Frontal cortex (tissue), 4 donors: Measurements from ENCODE around the gene LANCL3. TPM values are rescaled to one million over a fixed set of nuclear protein-coding genes. Genes with fewer than 3 reads are reported as not detected.
A peak's percentile ranks its signal among the peaks of the same experiment; 100 is the strongest.

Experiments used
- DNase-seq, 2 donors: peaks; one replicate each; pipeline ENCODE4 v3.0.0; 2012; ENCODE audit warnings: low spot score in 2 of 2
- FAIRE-seq: peaks from 2 replicates; lab custom pipeline; 2012; peaks lifted over from hg19 to GRCh38; lab: Jason Lieb, UNC
- total RNA-seq: library from RNA; depleted of rRNA; stranded (reverse); fragments of >200 nt; gene quantifications from one replicate; pipeline ENCODE4 v1.2.3, GENCODE V29; 2014
- donor health status: control.
- donor health status: control.
- donor health status: control.

LANCL3 gene
- total RNA-seq, 1 donor from 2014 or later, result 1.2 TPM

DNA sequence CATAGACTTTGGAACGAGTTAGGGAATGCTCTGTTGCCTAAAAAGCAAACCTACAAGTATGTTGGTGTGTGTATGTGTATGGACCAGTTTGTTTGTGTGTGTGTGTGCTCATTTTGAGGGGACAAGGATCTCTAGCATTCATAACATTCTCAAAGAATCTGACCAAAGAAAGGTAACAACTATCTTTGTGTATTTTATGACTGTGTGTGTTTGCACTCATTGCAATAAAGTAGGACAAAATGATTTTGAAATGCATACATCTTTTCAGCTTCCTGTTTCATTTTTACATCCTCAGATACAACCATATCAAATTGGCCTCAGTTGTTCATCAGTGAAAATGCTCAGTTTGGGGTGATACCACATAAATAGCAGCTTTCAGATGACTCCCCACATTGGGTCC is 105.8 kb downstream of the LANCL3 start:
- no peak for FAIRE-seq
- DNase-seq, result no peak

GRCh38 chrX:37677765-37678164 is 106.3 kb downstream of the LANCL3 start:
- DNase-seq (no peak), FAIRE-seq (no peak)

DNA sequence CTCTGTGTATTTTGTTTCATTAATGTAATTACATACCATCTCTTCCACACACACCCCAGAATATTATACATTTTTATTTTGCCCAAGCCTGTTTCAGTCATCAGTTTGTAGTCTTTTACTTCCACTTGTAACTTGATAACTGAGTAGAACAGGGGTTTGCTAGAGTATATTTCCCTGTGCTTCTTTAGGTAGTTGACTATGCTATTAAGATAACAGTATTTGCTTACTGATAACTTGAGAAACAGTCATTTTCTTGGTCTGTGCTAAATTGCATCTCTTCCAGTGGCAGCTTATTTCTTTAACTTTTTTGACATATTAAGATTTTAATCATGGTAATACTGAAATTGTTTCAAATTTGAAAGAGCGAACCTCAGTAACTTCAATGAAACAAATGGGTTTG is 107.1 kb downstream of the LANCL3 start:
- no peak for FAIRE-seq

GRCh38 chrX:37679230-37679629 is 107.8 kb downstream of the LANCL3 start:
- DNase-seq (no peak), FAIRE-seq (no peak)

More for the DNA sequence above, 107.1 kb downstream of the LANCL3 start:
- no peak for DNase-seq

DNA sequence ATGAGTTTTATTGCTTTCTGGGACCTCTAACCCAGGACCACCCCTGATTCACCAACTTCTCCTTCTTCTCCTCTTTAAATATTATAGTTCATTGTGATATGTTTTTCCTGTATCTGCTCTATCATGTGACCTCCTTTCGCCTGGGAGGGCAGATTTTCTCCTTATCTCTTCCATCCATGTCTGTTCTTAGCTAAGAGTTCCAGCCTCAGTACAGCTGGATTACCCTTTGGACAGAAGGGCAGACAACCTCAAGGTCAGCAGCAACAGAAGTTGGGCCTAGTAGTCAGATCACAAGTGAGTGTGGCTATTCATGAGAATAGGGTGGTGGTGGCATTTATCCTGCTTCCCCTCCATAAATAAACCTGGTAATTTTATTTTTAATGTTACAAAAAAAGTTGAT is 108.4 kb downstream of the LANCL3 start:
- DNase-seq (no peak), FAIRE-seq (no peak)

DNA sequence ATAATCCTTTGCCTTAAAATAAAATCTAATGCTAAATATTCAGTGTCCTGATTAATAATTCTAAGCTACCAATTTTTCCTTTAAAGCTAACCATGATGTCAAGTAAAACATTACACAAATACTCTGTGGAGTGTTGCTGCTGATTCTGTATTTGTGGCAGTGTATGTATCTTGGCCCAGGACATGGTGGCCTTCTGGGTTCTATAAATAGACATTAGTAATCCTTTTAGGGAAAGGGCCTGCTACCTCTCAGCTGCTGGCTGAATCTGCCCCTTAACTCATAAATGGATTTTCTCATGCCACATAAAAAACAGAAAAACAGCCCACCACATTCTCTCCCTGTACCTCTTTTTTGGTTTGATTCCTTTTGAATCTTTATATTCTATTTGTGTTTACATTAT is 113.0 kb downstream of the LANCL3 start:
- FAIRE-seq (no peak), DNase-seq (no peak)

GRCh38 chrX:37684973-37685372 is 113.5 kb downstream of the LANCL3 start:
- FAIRE-seq (no peak), DNase-seq (no peak)

DNA sequence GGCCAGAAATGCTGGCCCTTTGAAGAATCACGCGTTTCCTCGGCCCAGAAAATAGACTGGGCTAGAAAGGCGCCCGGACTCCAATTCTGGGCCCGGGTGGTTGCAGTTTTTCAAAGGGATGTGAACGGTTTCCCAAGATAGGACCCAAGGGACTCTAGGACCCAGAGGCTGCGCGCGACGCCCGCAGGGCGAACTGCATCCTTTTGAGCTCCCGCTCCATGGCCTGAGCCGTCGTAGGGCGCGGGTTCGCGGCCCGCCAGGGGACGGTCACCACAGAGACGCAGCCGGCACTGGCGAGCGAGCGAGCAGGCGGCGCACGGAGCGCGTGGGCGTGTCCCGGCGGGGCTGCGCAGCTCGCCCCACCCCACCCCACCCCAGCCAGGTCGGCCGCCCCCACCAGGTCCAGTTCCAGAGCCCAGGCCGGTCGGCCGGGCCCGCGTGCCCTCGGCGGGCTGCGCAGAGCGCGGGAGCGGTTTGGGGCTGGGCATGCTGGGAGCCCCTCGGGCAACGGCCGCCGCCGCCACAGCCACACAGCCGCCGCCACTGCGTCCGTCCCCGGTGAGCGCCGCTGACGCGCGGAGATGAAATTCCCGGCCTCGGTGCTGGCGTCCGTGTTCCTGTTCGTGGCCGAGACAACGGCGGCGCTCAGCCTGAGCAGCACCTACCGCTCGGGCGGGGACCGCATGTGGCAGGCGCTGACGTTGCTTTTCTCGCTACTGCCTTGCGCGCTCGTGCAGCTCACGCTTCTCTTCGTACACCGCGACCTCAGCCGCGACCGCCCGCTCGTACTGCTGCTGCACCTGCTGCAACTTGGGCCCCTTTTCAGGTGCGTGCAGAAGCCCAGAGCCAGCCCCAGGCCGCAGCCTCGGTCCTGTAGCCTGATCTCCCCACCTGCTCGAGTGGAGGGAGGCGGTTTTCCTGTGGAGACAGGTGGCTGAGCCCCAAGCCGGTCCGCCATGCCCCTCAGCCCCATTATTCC is 114.2 kb downstream of the LANCL3 start, which contains the start of gene XK:
TSS of gene XK (plus strand) at position 411 of the 979 bp plus-strand sequence. CDS start at position 582, 171 bp downstream.
- FAIRE-seq (no peak), DNase-seq (peak in 1 of 2 donors; percentile 8)

GRCh38 chrX:37686369-37686995 is 115.0 kb downstream of the LANCL3 start:
- FAIRE-seq (no peak), DNase-seq (no peak)

DNA sequence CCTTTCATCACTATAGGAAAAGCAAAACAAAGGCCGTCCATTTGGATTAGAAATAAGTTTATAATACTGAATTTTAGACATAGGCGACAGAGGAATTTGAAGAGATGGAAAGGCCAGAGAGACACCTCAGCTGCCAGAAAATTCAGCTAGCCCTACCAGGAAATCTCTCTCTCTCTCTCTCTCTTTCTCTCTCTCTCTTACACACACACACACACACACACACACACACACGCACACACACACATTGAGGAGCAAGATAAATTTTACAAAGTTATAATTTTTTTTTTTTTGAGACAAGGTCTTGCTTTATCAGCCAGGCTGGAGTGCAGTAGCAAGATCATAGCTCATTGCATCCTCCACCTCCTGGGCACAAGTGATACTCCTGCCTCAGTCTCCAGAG is 115.5 kb downstream of the LANCL3 start:
- FAIRE-seq (no peak), DNase-seq (no peak)

GRCh38 chrX:37690119-37690518 is 118.7 kb downstream of the LANCL3 start:
- DNase-seq (no peak), FAIRE-seq (no peak)

GRCh38 chrX:37692918-37693317 is 121.5 kb downstream of the LANCL3 start:
- DNase-seq, result no peak
- no peak for FAIRE-seq

DNA sequence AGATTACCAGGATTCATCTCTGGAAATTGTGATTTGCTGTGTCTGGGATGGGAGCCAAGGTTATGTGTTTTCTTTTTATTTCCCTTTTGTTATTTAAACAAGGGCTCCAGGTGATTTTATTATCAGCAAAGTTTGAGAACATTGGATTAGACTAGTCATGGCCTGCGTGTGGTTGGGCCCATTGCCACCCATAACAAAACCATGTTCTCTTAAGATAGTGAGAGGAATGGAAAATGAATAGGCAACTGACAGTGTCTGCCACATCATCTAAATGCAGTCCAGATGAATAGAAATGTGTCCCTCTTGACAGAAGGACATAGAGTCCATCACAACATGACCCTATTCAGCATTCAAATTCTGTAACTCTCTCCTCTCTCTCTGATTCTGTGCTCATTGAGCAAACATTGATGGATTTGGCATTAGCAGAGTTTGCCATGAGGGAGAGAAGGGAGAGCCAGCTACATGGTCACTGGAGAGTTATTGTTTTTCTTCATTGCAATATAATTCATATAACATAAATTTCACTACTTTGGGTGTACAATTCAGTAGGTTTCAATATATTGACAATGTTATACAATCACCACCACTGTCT is 125.8 kb downstream of the LANCL3 start:
- DNase-seq (no peak), FAIRE-seq (no peak)

- no peak for DNase-seq
- no peak for FAIRE-seq
Observed at GRCh38 chrX:37701588-37701987, 130.1 kb downstream of the LANCL3 start.

DNA sequence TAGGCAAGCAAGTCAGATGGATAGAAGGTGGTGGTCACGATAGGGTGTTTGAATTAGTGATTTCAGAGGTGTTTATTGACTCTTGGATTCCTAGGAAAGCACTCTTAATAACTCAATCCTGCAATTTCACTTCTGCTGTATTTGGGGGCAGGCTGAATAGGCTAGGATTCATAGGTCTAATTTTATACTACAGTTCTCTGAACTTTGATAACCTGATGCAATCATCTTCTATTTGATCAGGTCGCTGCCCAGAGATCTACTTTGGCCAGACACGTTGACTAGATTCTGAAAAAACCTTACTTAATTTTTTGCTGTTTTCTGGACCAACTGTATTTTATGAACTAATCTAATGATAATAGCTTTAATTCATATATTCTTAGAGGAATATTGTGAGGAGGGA is 140.5 kb downstream of the LANCL3 start:
- DNase-seq (no peak), FAIRE-seq (no peak)

GRCh38 chrX:37712458-37712857 is 141.0 kb downstream of the LANCL3 start:
- FAIRE-seq, result no peak
- DNase-seq, result no peak

DNA sequence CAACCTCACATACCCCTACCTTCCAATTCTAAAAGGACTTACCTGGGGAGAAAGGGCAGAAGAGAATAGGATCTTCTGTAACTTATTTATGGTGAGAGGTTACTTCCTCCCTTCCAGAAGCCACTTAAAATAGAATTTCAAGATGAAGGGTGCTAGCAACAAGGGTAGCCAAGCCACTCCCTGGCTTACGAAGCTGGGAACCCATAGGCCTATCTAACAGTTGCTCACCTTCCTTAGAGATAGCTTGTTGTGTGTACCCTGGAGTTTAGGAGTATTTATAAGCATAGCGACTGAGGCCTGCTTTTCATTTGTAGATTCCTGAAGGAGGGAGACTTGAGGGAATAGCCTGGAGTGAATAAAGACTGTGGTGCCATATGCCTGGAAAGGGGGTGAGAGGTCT is 143.0 kb downstream of the LANCL3 start:
- FAIRE-seq (no peak), DNase-seq (no peak)

DNA sequence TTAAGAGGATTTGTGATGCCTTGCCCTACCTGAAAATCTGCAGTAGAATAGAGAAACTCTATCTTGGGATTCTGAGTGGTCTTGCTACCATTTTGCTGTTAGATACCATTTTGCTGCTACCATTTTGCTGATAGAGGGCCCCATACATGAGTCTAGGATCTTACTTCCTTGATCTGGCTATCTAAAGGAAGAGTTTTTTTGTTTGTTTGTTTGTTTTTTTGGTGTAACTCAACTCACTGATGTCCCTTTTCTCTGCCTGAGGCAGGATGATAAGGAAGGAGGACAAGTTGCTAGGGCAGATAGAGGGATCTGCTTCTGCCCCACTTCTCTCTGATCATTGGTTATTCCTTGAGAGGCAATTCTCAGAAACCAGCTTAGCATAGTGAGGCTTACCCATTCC is 145.1 kb downstream of the LANCL3 start:
- FAIRE-seq, result no peak

DNA sequence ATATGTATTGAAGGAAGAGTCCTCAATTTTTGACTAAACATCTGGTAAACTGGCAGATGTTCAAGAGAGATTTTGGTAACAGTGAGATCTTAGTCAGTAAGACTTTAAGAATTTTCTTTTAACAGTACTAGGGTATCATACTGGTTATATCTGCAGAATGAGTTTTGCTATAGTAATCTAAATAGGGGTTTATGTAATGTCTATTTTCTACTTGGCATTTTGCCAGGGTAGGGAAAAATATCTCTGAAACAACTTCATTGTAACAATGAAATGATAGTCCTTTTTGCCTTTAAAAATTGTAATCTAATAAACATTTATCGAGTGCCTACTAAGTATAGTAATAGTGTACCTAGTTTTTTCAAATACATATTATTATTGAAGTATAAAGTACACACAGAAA is 146.2 kb downstream of the LANCL3 start:
- DNase-seq, result no peak
- FAIRE-seq, result no peak

More for the DNA sequence above, 145.1 kb downstream of the LANCL3 start:
- DNase-seq, result no peak

GRCh38 chrX:37722595-37722994 is 151.1 kb downstream of the LANCL3 start:
- DNase-seq, result no peak
- FAIRE-seq, result no peak

- no peak for FAIRE-seq
- DNase-seq, result no peak
Observed at GRCh38 chrX:37726346-37726745, 154.9 kb downstream of the LANCL3 start.
